ENCODE data around the gene PPP1R3C.

DNA sequence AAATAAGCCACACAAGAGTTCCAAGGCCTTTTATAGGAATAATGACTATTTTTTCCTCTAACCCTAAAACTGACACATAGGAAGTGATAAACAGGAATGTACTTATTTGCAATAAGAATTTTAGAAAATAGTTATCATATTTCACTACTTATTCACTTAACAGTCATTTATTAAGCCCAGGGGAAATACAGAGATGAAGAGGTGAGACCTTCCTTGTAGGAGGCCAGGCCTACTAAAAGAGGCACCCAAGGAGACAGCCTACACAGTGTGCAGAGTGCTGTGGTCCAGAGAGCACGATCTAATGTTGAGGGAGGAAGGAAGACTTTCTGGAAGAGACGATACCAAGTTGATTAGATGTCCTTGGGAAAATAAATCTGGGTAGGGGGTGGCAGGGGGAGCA is 45.0 kb upstream of the PPP1R3C start:
- TF ChIP-seq, protein P1, sequence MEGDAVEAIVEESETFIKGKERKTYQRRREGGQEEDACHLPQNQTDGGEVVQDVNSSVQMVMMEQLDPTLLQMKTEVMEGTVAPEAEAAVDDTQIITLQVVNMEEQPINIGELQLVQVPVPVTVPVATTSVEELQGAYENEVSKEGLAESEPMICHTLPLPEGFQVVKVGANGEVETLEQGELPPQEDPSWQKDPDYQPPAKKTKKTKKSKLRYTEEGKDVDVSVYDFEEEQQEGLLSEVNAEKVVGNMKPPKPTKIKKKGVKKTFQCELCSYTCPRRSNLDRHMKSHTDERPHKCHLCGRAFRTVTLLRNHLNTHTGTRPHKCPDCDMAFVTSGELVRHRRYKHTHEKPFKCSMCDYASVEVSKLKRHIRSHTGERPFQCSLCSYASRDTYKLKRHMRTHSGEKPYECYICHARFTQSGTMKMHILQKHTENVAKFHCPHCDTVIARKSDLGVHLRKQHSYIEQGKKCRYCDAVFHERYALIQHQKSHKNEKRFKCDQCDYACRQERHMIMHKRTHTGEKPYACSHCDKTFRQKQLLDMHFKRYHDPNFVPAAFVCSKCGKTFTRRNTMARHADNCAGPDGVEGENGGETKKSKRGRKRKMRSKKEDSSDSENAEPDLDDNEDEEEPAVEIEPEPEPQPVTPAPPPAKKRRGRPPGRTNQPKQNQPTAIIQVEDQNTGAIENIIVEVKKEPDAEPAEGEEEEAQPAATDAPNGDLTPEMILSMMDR (IDR thresholded peaks at IDR 0.05) = no peak
- no peak for TF ChIP-seq POLR2AphosphoS5 (IDR thresholded peaks at IDR 0.05)
